ENCODE data around the gene KLHDC8A. TPM values are rescaled to one million over a fixed set of nuclear protein-coding genes. Genes with fewer than 3 reads are reported as not detected.

Gene KLHDC8A
- total and polyA plus RNA-seq, 4 experiments from 2014 or later: not detected

DNA sequence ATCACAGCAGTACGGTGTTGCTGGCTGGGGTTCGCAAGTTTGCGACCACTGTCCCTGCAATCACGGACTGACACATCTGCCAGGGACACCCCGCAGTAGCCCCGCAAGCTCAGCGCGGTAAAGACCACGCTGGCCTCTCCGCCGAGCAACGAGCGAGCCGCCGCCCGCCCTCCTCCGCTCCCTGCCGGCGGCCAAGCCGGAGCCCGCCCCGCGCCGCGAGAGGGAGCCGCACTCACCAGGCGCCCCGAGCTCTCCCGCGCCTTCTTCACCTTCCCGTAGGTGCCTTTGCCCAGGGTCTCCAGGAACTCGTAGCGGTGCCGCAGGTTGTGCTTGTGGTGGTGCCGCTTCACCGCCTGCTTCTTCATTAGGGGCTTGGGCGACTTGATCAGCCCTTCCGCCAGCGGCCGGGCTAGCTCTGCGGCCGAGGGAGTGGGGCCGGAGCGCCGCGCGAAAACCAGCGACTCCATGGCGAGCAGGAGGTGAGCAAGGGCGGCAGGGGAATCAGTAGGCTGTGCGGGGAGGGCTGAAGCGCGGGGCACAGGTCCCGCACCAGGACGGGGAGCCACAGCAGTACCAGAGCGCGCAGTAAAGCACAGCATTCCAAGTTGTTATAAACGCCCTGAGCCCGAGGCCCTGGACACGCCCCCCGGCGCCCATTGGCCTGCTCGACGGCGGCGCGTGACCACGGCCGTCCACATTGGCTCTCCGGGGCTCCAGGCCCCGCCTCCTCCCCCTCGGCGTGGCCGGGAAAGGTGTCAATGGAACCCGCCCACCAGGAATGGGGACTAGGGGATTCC, 35.4 kb downstream of the KLHDC8A start, which contains the start of gene NUAK2:
TSS of gene NUAK2 (minus strand) at position 584 of the 797 bp plus-strand sequence. CDS start at position 467, 117 bp downstream.
- Mint-ChIP-seq H3K27ac (peak within 1 kb of the TSS; percentile 83 to 97 (median 90)), H3K27me3 (no peaks in the 10 kb centered on the region), H3K4me3 (peak within 1 kb of the TSS; percentile 95 to 100 (median 98)), H3K4me1 (peaks cover 49 to 80% (median 68%) of the 10 kb centered on the region in 4 donors), H3K36me3 (peaks cover 9 to 21% of the 10 kb centered on the region in 2 donors), H3K9me3 (peaks cover 0 to 1% (median 0%) of the 10 kb centered on the region in 8 donors)
- peak within 1 kb of the TSS; percentile 74 for H3K27ac ChIP-seq (ENCODE audit: low read depth, low read length)
- no peaks in the 10 kb centered on the region for H3K27me3 ChIP-seq (ENCODE audit: insufficient read depth, low read length)
- H3K9me3 ChIP-seq (ENCODE audit: control insufficient read depth in 1 of 2, low read length in 2 of 2): no peaks in the 10 kb centered on the region
- POLR2A ChIA-PET (ENCODE audit: partially characterized antibody): interaction anchor here (0.7 to 22.4 kb wide), 13 partner anchors 8 to 200 kb away, joined by 3 to 1030 read pairs (median 3); partner anchors contain the start of gene RBBP5
- peak within 1 kb of the TSS; percentile 79 to 99 for H3K4me3 ChIP-seq (ENCODE audit: low read length in 2 of 2)
- peaks cover 56% of the 10 kb centered on the region for H3K4me1 ChIP-seq (ENCODE audit: insufficient read depth, low read length)
- DNase-seq: peak; percentile 80 to 83 (median 81)
- CTCF ChIA-PET (ENCODE audit: partially characterized antibody): interaction anchor here (0.7 to 23.6 kb wide), 12 partner anchors 10 to 203 kb away, joined by 3 to 1429 read pairs (median 6); no protein-coding TSS in a partner anchor
- intact Hi-C loops (cut with micrococcal nuclease): loop anchor here (1.0 to 2.0 kb wide), 3 partner anchors 33 to 48 kb away; no protein-coding TSS in a partner anchor
- H3K36me3 ChIP-seq (ENCODE audit: insufficient read depth, low read length): no peaks in the 10 kb centered on the region

DNA sequence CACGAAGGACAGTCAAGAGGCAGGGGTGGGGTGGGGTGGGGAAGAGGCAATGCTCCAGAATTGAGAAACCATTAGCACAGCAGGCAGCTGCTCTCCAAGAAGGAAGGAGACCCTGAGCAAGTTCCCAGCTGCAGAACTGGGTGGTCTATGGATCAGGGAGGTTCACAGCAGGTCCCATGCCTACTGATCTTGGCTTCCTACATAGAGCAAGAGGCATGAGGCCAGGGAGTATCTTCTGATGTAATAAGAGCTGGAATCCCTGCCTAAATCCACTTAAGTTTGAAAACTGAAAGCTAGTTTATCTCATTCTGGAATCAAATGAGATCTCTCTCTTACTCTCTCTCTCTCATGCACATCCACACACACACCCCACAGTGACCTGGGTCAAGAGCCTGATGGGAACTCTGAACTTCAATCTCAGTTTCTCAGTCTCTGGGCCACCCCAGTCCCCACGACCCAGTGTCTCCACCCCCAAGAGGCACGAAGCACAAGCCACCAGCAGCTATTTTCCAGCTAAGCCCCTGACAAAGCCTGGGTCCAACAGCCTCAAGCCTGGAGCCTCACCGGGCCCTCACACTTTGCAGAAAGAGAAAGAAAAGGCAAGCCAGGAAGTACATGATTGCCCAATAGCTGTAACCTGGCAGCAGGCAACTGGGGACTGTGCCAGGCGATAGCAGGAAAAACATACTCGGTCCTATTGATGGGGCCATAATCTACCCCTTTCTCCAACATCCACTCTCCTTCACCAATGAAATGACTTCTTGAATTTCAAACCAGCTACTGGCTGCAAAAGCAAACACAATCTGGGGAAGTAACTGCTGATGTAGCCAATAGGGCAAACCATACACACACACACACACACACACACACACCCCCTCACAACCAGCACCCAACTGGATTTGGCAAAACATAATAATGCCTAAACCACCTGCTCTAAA, 37.4 kb downstream of the KLHDC8A start:
- peak overlapping the region; percentile 44 to 90 (median 83) for H3K27ac Mint-ChIP-seq
- CTCF ChIA-PET (ENCODE audit: partially characterized antibody): interaction anchor here (0.7 to 23.6 kb wide), 13 partner anchors 10 to 313 kb away, joined by 3 to 1429 read pairs (median 3); no protein-coding TSS in a partner anchor
- Histone ChIP-seq H3K9me3 (ENCODE audit: control insufficient read depth in 1 of 2, low read length in 2 of 2) (no peaks in the 10 kb centered on the region), H3K36me3 (ENCODE audit: insufficient read depth, low read length) (no peaks in the 10 kb centered on the region), H3K4me3 (ENCODE audit: low read length in 2 of 2) (peak overlapping the region; percentile 25 to 79), H3K27me3 (ENCODE audit: insufficient read depth, low read length) (no peaks in the 10 kb centered on the region), H3K27ac (ENCODE audit: low read depth, low read length) (peak overlapping the region; percentile 74), H3K4me1 (ENCODE audit: insufficient read depth, low read length) (peaks cover 65% of the 10 kb centered on the region)
- peak; percentile 37 to 57 (median 40) for DNase-seq
- H3K4me3 Mint-ChIP-seq: peak overlapping the region; percentile 95 to 100 (median 98)
- intact Hi-C loops (cut with micrococcal nuclease): loop anchor here (2.0 to 5.0 kb wide), 2 partner anchors 35 to 92 kb away; partner anchors contain the start of gene TMCC2
- no peaks in the 10 kb centered on the region for H3K27me3 Mint-ChIP-seq
- H3K36me3 Mint-ChIP-seq: peaks cover 9 to 24% of the 10 kb centered on the region in 2 donors
- H3K4me1 Mint-ChIP-seq: peaks cover 52 to 89% (median 72%) of the 10 kb centered on the region in 4 donors
- POLR2A ChIA-PET (ENCODE audit: partially characterized antibody): interaction anchor here (1.0 to 22.4 kb wide), 8 partner anchors 8 to 205 kb away, joined by 3 to 1030 read pairs (median 6); no protein-coding TSS in a partner anchor
- H3K9me3 Mint-ChIP-seq: peaks cover 0 to 1% (median 0%) of the 10 kb centered on the region in 8 donors

DNA sequence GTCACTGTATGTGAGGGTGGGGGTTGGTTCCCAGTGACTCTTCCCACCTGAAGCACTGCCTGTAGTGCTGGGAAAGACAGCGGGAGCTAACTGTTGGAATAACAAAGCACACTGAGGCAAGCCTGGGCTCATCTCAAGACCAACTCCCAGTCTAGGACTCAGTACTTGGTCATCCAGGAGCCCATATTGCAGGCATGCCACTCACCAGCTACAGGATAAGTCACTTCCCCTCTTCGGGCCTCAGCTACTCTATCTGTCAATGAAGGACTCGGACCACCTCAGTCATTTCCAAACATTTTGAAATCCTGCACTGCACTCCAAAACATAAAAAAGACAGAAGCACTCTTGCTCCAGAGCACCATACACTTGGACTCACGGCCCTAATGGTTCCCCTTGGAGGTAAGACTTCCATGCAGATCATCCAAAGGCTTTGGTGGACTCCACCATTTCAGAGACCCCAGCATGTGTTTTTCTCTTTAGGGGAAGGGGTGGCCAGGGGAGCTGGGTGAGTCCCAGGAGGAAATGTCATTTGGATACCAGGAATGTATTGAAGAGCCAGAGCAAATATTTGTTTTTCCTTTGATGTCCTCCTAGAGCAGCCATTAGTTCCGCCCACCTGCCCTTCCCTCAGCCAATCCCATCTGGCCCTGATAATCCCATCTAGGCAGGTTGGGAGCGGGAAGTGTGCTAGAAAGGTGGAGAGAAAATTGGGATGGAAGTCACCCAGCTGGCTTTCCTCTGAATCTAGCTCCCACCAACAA, 38.3 kb downstream of the KLHDC8A start:
- intact Hi-C loops (cut with micrococcal nuclease): loop anchor here (5.0 kb wide), 1 partner anchor 91 kb away; the partner anchor contains the start of gene TMCC2
- peak overlapping the region in 1 of 2 donors; percentile 79 for H3K4me3 ChIP-seq (ENCODE audit: low read length in 2 of 2)
- peaks cover 0 to 1% (median 0%) of the 10 kb centered on the region in 8 donors for H3K9me3 Mint-ChIP-seq
- H3K36me3 ChIP-seq (ENCODE audit: insufficient read depth, low read length): no peaks in the 10 kb centered on the region
- ChIA-PET POLR2A (ENCODE audit: partially characterized antibody) (interaction anchor here (1.1 to 22.4 kb wide), 6 partner anchors 10 to 206 kb away, joined by 3 to 1030 read pairs (median 12); no protein-coding TSS in a partner anchor), CTCF (ENCODE audit: partially characterized antibody) (interaction anchor here (0.9 to 23.6 kb wide), 10 partner anchors 11 to 168 kb away, joined by 3 to 1429 read pairs (median 4); no protein-coding TSS in a partner anchor)
- peak overlapping the region; percentile 58 to 88 (median 82) for H3K27ac Mint-ChIP-seq
- no peaks in the 10 kb centered on the region for H3K27me3 ChIP-seq (ENCODE audit: insufficient read depth, low read length)
- no peaks in the 10 kb centered on the region for H3K27me3 Mint-ChIP-seq
- no peak overlapping the region for H3K27ac ChIP-seq (ENCODE audit: low read depth, low read length)
- peak overlapping the region; percentile 86 to 100 (median 98) for H3K4me3 Mint-ChIP-seq
- no peaks in the 10 kb centered on the region for H3K9me3 ChIP-seq (ENCODE audit: control insufficient read depth in 1 of 2, low read length in 2 of 2)
- peaks cover 70% of the 10 kb centered on the region for H3K4me1 ChIP-seq (ENCODE audit: insufficient read depth, low read length)
- peaks cover 59 to 90% (median 74%) of the 10 kb centered on the region in 4 donors for H3K4me1 Mint-ChIP-seq
- no peak for DNase-seq
- H3K36me3 Mint-ChIP-seq: peaks cover 9 to 27% of the 10 kb centered on the region in 2 donors

DNA sequence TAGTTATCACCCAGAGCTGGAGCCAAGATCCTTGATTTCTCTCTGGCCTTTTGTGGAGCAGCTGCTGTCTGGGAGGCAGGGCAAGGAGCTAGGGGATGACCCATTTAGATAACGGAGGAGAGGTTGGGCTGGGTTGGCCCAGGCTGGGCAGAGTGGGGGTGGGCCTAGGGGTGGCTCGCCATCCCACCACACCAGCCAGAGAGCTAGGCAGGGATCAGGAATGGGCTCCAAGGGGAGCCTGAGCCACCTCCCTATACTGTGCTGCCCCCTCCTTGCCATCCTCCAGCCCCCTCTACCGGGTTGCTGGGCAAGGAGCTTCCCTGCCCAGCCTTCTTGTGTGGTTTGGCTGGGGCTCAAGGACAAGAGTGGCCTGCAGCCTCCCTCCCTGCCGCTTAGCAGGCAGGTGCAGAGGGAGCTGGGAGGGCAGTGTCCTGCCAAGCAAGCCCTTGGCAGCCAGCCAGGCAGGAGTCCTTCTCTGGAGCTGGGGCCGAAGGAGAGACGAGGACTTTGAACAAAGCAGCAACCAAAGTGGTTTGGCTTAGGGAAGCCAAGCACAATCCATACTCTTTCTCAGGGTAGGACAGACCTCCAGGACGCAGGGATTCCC, 39.3 kb downstream of the KLHDC8A start:
- no peak overlapping the region for H3K4me3 ChIP-seq (ENCODE audit: low read length in 2 of 2)
- Mint-ChIP-seq H3K9me3 (peaks cover 0 to 1% (median 0%) of the 10 kb centered on the region in 8 donors), H3K27ac (peak overlapping the region in 6 of 7 donors; percentile 63 to 90 (median 82)), H3K4me1 (peaks cover 66 to 98% (median 79%) of the 10 kb centered on the region in 4 donors), H3K36me3 (peaks cover 9 to 31% of the 10 kb centered on the region in 2 donors), H3K27me3 (no peaks in the 10 kb centered on the region), H3K4me3 (peak overlapping the region in 7 of 8 donors; percentile 86 to 100 (median 98))
- peaks cover 79% of the 10 kb centered on the region for H3K4me1 ChIP-seq (ENCODE audit: insufficient read depth, low read length)
- H3K9me3 ChIP-seq (ENCODE audit: control insufficient read depth in 1 of 2, low read length in 2 of 2): no peaks in the 10 kb centered on the region
- no peaks in the 10 kb centered on the region for H3K36me3 ChIP-seq (ENCODE audit: insufficient read depth, low read length)
- intact Hi-C loops (cut with micrococcal nuclease): loop anchor here (2.0 to 5.0 kb wide), 2 partner anchors 19 to 90 kb away; partner anchors contain the start of gene TMCC2
- ChIA-PET POLR2A (ENCODE audit: partially characterized antibody) (interaction anchor here (6.7 to 22.4 kb wide), 2 partner anchors 20 to 37 kb away, joined by 67 to 1030 read pairs; no protein-coding TSS in a partner anchor), CTCF (ENCODE audit: partially characterized antibody) (interaction anchor here (0.9 to 23.6 kb wide), 4 partner anchors 8 to 38 kb away, joined by 3 to 1429 read pairs (median 6); no protein-coding TSS in a partner anchor)
- no peaks in the 10 kb centered on the region for H3K27me3 ChIP-seq (ENCODE audit: insufficient read depth, low read length)
- no peak for DNase-seq
- peak overlapping the region; percentile 29 for H3K27ac ChIP-seq (ENCODE audit: low read depth, low read length)

DNA sequence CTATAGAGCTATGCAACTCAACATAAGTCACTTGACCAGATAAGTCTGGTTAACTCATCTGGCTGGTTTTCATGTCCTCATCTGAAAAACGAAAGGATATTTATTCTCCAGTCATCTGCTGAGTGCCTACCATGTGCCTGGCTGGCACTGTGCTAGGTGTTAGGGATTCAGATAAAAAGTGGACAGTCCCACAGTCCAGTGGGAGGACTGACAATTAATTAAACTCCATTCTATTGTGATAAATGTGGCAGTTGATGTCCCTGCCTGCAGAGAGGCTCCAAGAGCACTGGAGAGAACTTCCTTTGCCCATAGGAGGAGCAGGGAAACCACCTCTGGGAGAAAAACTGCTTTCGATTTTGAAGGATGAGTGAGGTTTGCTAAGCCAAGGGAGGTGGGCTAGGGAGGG, 40.6 kb downstream of the KLHDC8A start:
- Mint-ChIP-seq H3K4me3 (peak overlapping the region; percentile 36 to 98 (median 71)), H3K4me1 (peaks cover 69 to 97% (median 85%) of the 10 kb centered on the region in 4 donors), H3K9me3 (peaks cover 0 to 1% (median 0%) of the 10 kb centered on the region in 8 donors), H3K27me3 (no peaks in the 10 kb centered on the region), H3K36me3 (peaks cover 18 to 39% of the 10 kb centered on the region in 2 donors), H3K27ac (peak overlapping the region in 6 of 7 donors; percentile 19 to 90 (median 82))
- intact Hi-C loops (cut with micrococcal nuclease): loop anchor here (2.0 to 5.0 kb wide), 2 partner anchors 17 to 89 kb away; partner anchors contain the start of gene TMCC2
- ChIA-PET CTCF (ENCODE audit: partially characterized antibody) (interaction anchor here (3.0 to 23.6 kb wide), 2 partner anchors 9 to 37 kb away, joined by 29 to 1429 read pairs; no protein-coding TSS in a partner anchor), POLR2A (ENCODE audit: partially characterized antibody) (interaction anchor here (22.4 kb wide), 1 partner anchor 35 kb away, joined by 1030 read pairs; no protein-coding TSS in a partner anchor)
- Histone ChIP-seq H3K4me1 (ENCODE audit: insufficient read depth, low read length) (peaks cover 84% of the 10 kb centered on the region), H3K4me3 (ENCODE audit: low read length in 2 of 2) (no peak overlapping the region), H3K36me3 (ENCODE audit: insufficient read depth, low read length) (peaks cover 12% of the 10 kb centered on the region), H3K27ac (ENCODE audit: low read depth, low read length) (peak overlapping the region; percentile 10), H3K27me3 (ENCODE audit: insufficient read depth, low read length) (no peaks in the 10 kb centered on the region), H3K9me3 (ENCODE audit: control insufficient read depth in 1 of 2, low read length in 2 of 2) (no peaks in the 10 kb centered on the region)
- DNase-seq: peak in 1 of 5 donors; percentile 13
